ENCODE results near the gene LYAR.
"Not testable (repeated sequence)": the region's sequence is repeated elsewhere in the genome, so short reads cannot be mapped to it uniquely, and the experiment has no call there.

- TF ChIP-seq SP1 (IDR thresholded peaks at IDR 0.05); CTCF (IDR thresholded peaks at IDR 0.05; ENCODE audit: low read depth, low read length, missing input control); REST (IDR thresholded peaks at IDR 0.05); GABPA (IDR thresholded peaks at IDR 0.05 in 1 of 2, conservative IDR thresholded peaks at IDR 0.05 in 1 of 2); TAF1 (conservative IDR thresholded peaks at IDR 0.05); YY1 (IDR thresholded peaks at IDR 0.05); RXRA (IDR thresholded peaks at IDR 0.05): not testable (repeated sequence)
Measured at GRCh38 chr4:4257705-4258104, 32.2 kb downstream of the LYAR start.

Measured in liver (tissue), 3 donors.